WTC11 (cell line): ENCODE results near the gene GATAD2A.

Experiments
- TCF7 ChIP-seq: sonication (generic); formaldehyde crosslinking; IDR thresholded peaks from 2 replicates; pipeline ENCODE4 v1.8.0; 2022; ENCODE audit warnings: mild to moderate bottlenecking, low read depth, missing genetic modification reagents, moderate library complexity
- TP53 ChIP-seq: sonication (generic); formaldehyde crosslinking; IDR thresholded peaks from 2 replicates; pipeline ENCODE4 v1.8.1; 2023; ENCODE audit warnings: mild to moderate bottlenecking, missing genetic modification reagents
- ZNF396 ChIP-seq: fragments of 250-450 bp; sonication (Bioruptor Pico); IDR thresholded peaks from 2 replicates; pipeline ENCODE4 v1.8.0; 2021; ENCODE audit warnings: mild to moderate bottlenecking, moderate library complexity, borderline replicate concordance
- ZNF671 ChIP-seq: fragments of 250-450 bp; sonication (Bioruptor Pico); IDR thresholded peaks from 2 replicates; pipeline ENCODE4 v1.8.0; 2021; ENCODE audit warnings: mild to moderate bottlenecking
- TF ChIP-seq, protein P1 (sequence below): fragments of 200-600 bp; IDR thresholded peaks from 2 replicates; pipeline ENCODE4 v1.8.0; 2022; ENCODE audit warnings: antibody characterized with exemption
- TF ChIP-seq, protein P2 (sequence below): fragments of 250-450 bp; sonication (Bioruptor Pico); IDR thresholded peaks from 2 replicates; pipeline ENCODE4 v1.9.0; 2021; ENCODE audit warnings: mild to moderate bottlenecking
- TF ChIP-seq, protein P3 (sequence below): sonication (generic); formaldehyde crosslinking; IDR thresholded peaks from 2 replicates; pipeline ENCODE4 v1.8.1; 2023; ENCODE audit warnings: mild to moderate bottlenecking, missing genetic modification reagents, borderline replicate concordance
- TF ChIP-seq, protein P4 (sequence below): sonication (generic); formaldehyde crosslinking; IDR thresholded peaks from 2 replicates; pipeline ENCODE4 v1.8.0; 2022; ENCODE audit warnings: missing genetic modification reagents

DNA sequence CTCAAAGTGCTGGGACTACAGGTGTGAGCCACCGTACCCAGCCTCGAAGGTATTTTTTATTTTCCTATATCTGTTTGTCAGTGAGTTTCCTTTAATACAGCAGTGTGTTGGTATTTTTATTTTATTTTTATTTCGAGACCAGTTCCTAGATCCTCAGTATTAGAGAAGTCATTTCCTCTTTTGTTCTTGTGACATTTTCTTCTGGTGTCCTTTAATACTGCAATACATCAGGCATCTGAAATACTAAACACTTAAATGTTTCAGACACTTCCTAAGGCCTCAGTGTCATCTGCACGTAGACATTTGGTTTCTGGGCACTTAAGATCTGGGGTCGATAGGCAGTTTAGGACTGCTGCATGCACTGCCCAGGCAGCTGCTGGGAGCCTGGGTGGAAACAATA is 22.5 kb downstream of the GATAD2A start:
- TF ChIP-seq ZNF396 (CRISPR knock-in tag), result no peak
- TF ChIP-seq TCF7 (CRISPR knock-in tag), result no peak
- TF ChIP-seq, protein P1, sequence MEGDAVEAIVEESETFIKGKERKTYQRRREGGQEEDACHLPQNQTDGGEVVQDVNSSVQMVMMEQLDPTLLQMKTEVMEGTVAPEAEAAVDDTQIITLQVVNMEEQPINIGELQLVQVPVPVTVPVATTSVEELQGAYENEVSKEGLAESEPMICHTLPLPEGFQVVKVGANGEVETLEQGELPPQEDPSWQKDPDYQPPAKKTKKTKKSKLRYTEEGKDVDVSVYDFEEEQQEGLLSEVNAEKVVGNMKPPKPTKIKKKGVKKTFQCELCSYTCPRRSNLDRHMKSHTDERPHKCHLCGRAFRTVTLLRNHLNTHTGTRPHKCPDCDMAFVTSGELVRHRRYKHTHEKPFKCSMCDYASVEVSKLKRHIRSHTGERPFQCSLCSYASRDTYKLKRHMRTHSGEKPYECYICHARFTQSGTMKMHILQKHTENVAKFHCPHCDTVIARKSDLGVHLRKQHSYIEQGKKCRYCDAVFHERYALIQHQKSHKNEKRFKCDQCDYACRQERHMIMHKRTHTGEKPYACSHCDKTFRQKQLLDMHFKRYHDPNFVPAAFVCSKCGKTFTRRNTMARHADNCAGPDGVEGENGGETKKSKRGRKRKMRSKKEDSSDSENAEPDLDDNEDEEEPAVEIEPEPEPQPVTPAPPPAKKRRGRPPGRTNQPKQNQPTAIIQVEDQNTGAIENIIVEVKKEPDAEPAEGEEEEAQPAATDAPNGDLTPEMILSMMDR, result no peak
- TF ChIP-seq, protein P2, sequence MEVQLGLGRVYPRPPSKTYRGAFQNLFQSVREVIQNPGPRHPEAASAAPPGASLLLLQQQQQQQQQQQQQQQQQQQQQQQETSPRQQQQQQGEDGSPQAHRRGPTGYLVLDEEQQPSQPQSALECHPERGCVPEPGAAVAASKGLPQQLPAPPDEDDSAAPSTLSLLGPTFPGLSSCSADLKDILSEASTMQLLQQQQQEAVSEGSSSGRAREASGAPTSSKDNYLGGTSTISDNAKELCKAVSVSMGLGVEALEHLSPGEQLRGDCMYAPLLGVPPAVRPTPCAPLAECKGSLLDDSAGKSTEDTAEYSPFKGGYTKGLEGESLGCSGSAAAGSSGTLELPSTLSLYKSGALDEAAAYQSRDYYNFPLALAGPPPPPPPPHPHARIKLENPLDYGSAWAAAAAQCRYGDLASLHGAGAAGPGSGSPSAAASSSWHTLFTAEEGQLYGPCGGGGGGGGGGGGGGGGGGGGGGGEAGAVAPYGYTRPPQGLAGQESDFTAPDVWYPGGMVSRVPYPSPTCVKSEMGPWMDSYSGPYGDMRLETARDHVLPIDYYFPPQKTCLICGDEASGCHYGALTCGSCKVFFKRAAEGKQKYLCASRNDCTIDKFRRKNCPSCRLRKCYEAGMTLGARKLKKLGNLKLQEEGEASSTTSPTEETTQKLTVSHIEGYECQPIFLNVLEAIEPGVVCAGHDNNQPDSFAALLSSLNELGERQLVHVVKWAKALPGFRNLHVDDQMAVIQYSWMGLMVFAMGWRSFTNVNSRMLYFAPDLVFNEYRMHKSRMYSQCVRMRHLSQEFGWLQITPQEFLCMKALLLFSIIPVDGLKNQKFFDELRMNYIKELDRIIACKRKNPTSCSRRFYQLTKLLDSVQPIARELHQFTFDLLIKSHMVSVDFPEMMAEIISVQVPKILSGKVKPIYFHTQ (CRISPR knock-in tag), result no peak
- TF ChIP-seq ZNF671 (CRISPR knock-in tag), result no peak
- TF ChIP-seq, protein P3, sequence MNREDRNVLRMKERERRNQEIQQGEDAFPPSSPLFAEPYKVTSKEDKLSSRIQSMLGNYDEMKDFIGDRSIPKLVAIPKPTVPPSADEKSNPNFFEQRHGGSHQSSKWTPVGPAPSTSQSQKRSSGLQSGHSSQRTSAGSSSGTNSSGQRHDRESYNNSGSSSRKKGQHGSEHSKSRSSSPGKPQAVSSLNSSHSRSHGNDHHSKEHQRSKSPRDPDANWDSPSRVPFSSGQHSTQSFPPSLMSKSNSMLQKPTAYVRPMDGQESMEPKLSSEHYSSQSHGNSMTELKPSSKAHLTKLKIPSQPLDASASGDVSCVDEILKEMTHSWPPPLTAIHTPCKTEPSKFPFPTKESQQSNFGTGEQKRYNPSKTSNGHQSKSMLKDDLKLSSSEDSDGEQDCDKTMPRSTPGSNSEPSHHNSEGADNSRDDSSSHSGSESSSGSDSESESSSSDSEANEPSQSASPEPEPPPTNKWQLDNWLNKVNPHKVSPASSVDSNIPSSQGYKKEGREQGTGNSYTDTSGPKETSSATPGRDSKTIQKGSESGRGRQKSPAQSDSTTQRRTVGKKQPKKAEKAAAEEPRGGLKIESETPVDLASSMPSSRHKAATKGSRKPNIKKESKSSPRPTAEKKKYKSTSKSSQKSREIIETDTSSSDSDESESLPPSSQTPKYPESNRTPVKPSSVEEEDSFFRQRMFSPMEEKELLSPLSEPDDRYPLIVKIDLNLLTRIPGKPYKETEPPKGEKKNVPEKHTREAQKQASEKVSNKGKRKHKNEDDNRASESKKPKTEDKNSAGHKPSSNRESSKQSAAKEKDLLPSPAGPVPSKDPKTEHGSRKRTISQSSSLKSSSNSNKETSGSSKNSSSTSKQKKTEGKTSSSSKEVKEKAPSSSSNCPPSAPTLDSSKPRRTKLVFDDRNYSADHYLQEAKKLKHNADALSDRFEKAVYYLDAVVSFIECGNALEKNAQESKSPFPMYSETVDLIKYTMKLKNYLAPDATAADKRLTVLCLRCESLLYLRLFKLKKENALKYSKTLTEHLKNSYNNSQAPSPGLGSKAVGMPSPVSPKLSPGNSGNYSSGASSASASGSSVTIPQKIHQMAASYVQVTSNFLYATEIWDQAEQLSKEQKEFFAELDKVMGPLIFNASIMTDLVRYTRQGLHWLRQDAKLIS (CRISPR knock-in tag), result no peak
- TF ChIP-seq, protein P4, sequence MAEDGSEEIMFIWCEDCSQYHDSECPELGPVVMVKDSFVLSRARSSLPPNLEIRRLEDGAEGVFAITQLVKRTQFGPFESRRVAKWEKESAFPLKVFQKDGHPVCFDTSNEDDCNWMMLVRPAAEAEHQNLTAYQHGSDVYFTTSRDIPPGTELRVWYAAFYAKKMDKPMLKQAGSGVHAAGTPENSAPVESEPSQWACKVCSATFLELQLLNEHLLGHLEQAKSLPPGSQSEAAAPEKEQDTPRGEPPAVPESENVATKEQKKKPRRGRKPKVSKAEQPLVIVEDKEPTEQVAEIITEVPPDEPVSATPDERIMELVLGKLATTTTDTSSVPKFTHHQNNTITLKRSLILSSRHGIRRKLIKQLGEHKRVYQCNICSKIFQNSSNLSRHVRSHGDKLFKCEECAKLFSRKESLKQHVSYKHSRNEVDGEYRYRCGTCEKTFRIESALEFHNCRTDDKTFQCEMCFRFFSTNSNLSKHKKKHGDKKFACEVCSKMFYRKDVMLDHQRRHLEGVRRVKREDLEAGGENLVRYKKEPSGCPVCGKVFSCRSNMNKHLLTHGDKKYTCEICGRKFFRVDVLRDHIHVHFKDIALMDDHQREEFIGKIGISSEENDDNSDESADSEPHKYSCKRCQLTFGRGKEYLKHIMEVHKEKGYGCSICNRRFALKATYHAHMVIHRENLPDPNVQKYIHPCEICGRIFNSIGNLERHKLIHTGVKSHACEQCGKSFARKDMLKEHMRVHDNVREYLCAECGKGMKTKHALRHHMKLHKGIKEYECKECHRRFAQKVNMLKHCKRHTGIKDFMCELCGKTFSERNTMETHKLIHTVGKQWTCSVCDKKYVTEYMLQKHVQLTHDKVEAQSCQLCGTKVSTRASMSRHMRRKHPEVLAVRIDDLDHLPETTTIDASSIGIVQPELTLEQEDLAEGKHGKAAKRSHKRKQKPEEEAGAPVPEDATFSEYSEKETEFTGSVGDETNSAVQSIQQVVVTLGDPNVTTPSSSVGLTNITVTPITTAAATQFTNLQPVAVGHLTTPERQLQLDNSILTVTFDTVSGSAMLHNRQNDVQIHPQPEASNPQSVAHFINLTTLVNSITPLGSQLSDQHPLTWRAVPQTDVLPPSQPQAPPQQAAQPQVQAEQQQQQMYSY, result no peak
- no peak for TF ChIP-seq TP53 (CRISPR knock-in tag)
